BE2C (cell line): Measurements from ENCODE around the gene SPECC1L.
A peak's percentile ranks its signal among the peaks of the same experiment; 100 is the strongest.
"Not testable (repeated sequence)": the region's sequence is repeated elsewhere in the genome, so short reads cannot be mapped to it uniquely, and the experiment has no call there.

ENCODE experiments used
- DNase-seq: peaks from one replicate; pipeline ENCODE4 v3.0.0-alpha.2; 2020
- H3K27me3 ChIP-seq: fragments of 250-450 bp; sonication (Bioruptor Pico); 2 replicates; pipeline ENCODE4 v1.5.1; 2020; ENCODE audit warnings: mild to moderate bottlenecking
- H3K36me3 ChIP-seq: fragments of 250-450 bp; sonication (Bioruptor Pico); 2 replicates; pipeline ENCODE4 v1.5.1; 2020; ENCODE audit warnings: mild to moderate bottlenecking
- H3K4me1 ChIP-seq: fragments of 250-450 bp; sonication (Bioruptor Pico); 2 replicates; pipeline ENCODE4 v1.5.1; 2020
- H3K4me3 ChIP-seq: 2 replicates; pipeline ENCODE4 v1.5.1; 2011; ENCODE audit warnings: low read depth, low read length
- H3K9me3 ChIP-seq: fragments of 250-450 bp; sonication (Bioruptor Pico); 2 replicates; pipeline ENCODE4 v1.5.1; 2020
- CTCF ChIP-seq: IDR thresholded peaks from 2 replicates; pipeline ENCODE4 v1.5.1; 2012; ENCODE audit warnings: mild to moderate bottlenecking, low read depth, low read length

Gene SPECC1L

GRCh38 chr22:24265734-24266133 lies 4.9 kb upstream of the SPECC1L start:
- Histone ChIP-seq H3K4me1 (peaks cover 12% of the 10 kb centered on the region), H3K9me3 (no peaks in the 10 kb centered on the region), H3K27me3 (no peaks in the 10 kb centered on the region), H3K4me3 (no peak overlapping the region), H3K36me3 (no peaks in the 10 kb centered on the region)
- no peak for TF ChIP-seq CTCF
- peak; percentile 70 for DNase-seq

- not testable (repeated sequence) for H3K36me3 ChIP-seq, H3K4me3 ChIP-seq, DNase-seq, H3K27me3 ChIP-seq, H3K9me3 ChIP-seq
- peaks cover 12% of the 10 kb centered on the region for H3K4me1 ChIP-seq
These were observed 4.1 kb upstream of the SPECC1L start for GRCh38 chr22:24266495-24266894.

- H3K27me3 ChIP-seq = no peaks in the 10 kb centered on the region
- TF ChIP-seq CTCF = no peak
- H3K36me3 ChIP-seq = no peaks in the 10 kb centered on the region; the same call in 1 of the 2 replicates
- H3K4me3 ChIP-seq = peak overlapping the region; percentile 94
- no peaks in the 10 kb centered on the region for H3K9me3 ChIP-seq
- DNase-seq = no peak
- H3K4me1 ChIP-seq = peaks cover 3% of the 10 kb centered on the region; the same call in 1 of the 2 replicates
These were observed 789 bp downstream of the SPECC1L start for GRCh38 chr22:24271386-24271854.

GRCh38 chr22:24273031-24273430 lies 2.4 kb downstream of the SPECC1L start:
- DNase-seq, H3K27me3 ChIP-seq, H3K4me1 ChIP-seq, H3K36me3 ChIP-seq, H3K9me3 ChIP-seq, H3K4me3 ChIP-seq: not testable (repeated sequence)

- H3K9me3 ChIP-seq, H3K4me3 ChIP-seq, DNase-seq, H3K27me3 ChIP-seq, H3K4me1 ChIP-seq, H3K36me3 ChIP-seq: not testable (repeated sequence)
These were observed 3.3 kb downstream of the SPECC1L start for GRCh38 chr22:24273906-24274305.

GRCh38 chr22:24274696-24275405 lies 4.2 kb downstream of the SPECC1L start:
- not testable (repeated sequence) for H3K4me1 ChIP-seq, DNase-seq
- peak; percentile 19; the same call in 1 of the 2 replicates for TF ChIP-seq CTCF

GRCh38 chr22:24280363-24280762 lies 9.7 kb downstream of the SPECC1L start:
- not testable (repeated sequence) for DNase-seq, H3K36me3 ChIP-seq, H3K27me3 ChIP-seq, H3K9me3 ChIP-seq, H3K4me3 ChIP-seq, H3K4me1 ChIP-seq

More at GRCh38 chr22:24274696-24275405, 4.2 kb downstream of the SPECC1L start:
- not testable (repeated sequence) for H3K4me3 ChIP-seq, H3K9me3 ChIP-seq, H3K36me3 ChIP-seq, H3K27me3 ChIP-seq

GRCh38 chr22:24282401-24282800 lies 11.8 kb downstream of the SPECC1L start:
- Histone ChIP-seq H3K4me3 (no peak overlapping the region), H3K36me3 (peaks cover 7% of the 10 kb centered on the region; the same call in 1 of the 2 replicates), H3K4me1 (no peaks in the 10 kb centered on the region), H3K9me3 (no peaks in the 10 kb centered on the region), H3K27me3 (no peaks in the 10 kb centered on the region)
- no peak for DNase-seq
- TF ChIP-seq CTCF = no peak
